Measurements from ENCODE around the gene POLQ.

GRCh38 chr3:121491683-121492320, 54.0 kb downstream of the POLQ start:
- no peak for TF ChIP-seq TAF1 (conservative IDR thresholded peaks at IDR 0.05)
- TF ChIP-seq CTCF (IDR thresholded peaks at IDR 0.05; ENCODE audit: low read depth, low read length, missing input control) = no peak
- no peak for TF ChIP-seq HNF4G (IDR thresholded peaks at IDR 0.05)
- TF ChIP-seq ZBTB33 (IDR thresholded peaks at IDR 0.05) = no peak
- no peak for TF ChIP-seq YY1 (IDR thresholded peaks at IDR 0.05)
- TF ChIP-seq ATF3 (IDR thresholded peaks at IDR 0.05) = no peak
